ENCODE data around the gene KTN1. TPM values are rescaled to one million over a fixed set of nuclear protein-coding genes. Genes with fewer than 3 reads are reported as not detected.

Gene KTN1
- polyA plus RNA-seq, 3 donors: 4.6 to 31.4 (median 17.9) TPM

- Mint-ChIP-seq H3K9me3 (peaks cover 0 to 2% (median 0%) of the 10 kb centered on the region in 7 donors), H3K4me1 (peaks cover 2% of the 10 kb centered on the region), H3K4me3 (no peak overlapping the region), H3K36me3 (no peaks in the 10 kb centered on the region), H3K27me3 (ENCODE audit: low read depth in 3 of 3) (no peaks in the 10 kb centered on the region), H3K27ac (peak overlapping the region in 1 of 7 donors; percentile 16)
- DNase-seq: no peak
- no peaks in the 10 kb centered on the region for H4K20me1 ChIP-seq (ENCODE audit: insufficient read depth, low read length)
- H3K9ac ChIP-seq (ENCODE audit: insufficient read depth, low read length, poor library complexity, severe bottlenecking): no peak overlapping the region
- intact Hi-C loops (cut with micrococcal nuclease): no loop called here
- TF ChIP-seq CTCF (IDR thresholded peaks at IDR 0.05): no peak
- H3K27me3 ChIP-seq (ENCODE audit: control insufficient read depth in 2 of 2, insufficient read depth in 2 of 2, low read length in 2 of 2): no peaks in the 10 kb centered on the region
- no peak overlapping the region for H3K4me3 ChIP-seq (replicated peaks in 1 of 3; ENCODE audit: low read depth in 2 of 3, low read length in 3 of 3)
- no peak overlapping the region for H3K4me2 ChIP-seq (replicated peaks; ENCODE audit: extremely low read depth, low read length, poor library complexity, severe bottlenecking)
- WGBS (ENCODE audit: insufficient coverage): 40% methylated on average over 1 of the region's 1 CpG
- H2AFZ ChIP-seq (ENCODE audit: insufficient read depth, low read depth, low read length, poor library complexity, severe bottlenecking): no peak overlapping the region
- no peaks in the 10 kb centered on the region for H3K4me1 ChIP-seq (ENCODE audit: control insufficient read depth in 1 of 2, insufficient read depth in 2 of 2, low read length in 2 of 2)
- H3K9me3 ChIP-seq (replicated peaks in 1 of 2; ENCODE audit: control insufficient read depth in 1 of 2, insufficient read depth in 1 of 2, low read length in 2 of 2): no peaks in the 10 kb centered on the region
- H3K36me3 ChIP-seq (replicated peaks in 1 of 2; ENCODE audit: control insufficient read depth in 1 of 2, insufficient read depth in 2 of 2, low read length in 2 of 2): no peaks in the 10 kb centered on the region
- no peaks in the 10 kb centered on the region for H3K79me2 ChIP-seq (ENCODE audit: insufficient read depth, low read length)
- H3K27ac ChIP-seq (ENCODE audit: low read depth in 1 of 2, low read length in 2 of 2): no peak overlapping the region
These were observed 141.3 kb downstream of the KTN1 start for GRCh38 chr14:55721353-55721752.

- H3K4me1 ChIP-seq (ENCODE audit: control insufficient read depth in 1 of 2, insufficient read depth in 2 of 2, low read length in 2 of 2): no peaks in the 10 kb centered on the region
- Mint-ChIP-seq H3K9me3 (peaks cover 0 to 2% (median 0%) of the 10 kb centered on the region in 7 donors), H3K36me3 (no peaks in the 10 kb centered on the region), H3K27me3 (ENCODE audit: low read depth in 3 of 3) (no peaks in the 10 kb centered on the region), H3K4me1 (peaks cover 2% of the 10 kb centered on the region), H3K27ac (no peak overlapping the region), H3K4me3 (no peak overlapping the region)
- no peak overlapping the region for H3K27ac ChIP-seq (ENCODE audit: low read depth in 1 of 2, low read length in 2 of 2)
- H3K4me3 ChIP-seq (replicated peaks in 1 of 3; ENCODE audit: low read depth in 2 of 3, low read length in 3 of 3): no peak overlapping the region
- no peaks in the 10 kb centered on the region for H4K20me1 ChIP-seq (ENCODE audit: insufficient read depth, low read length)
- intact Hi-C loops (cut with micrococcal nuclease): no loop called here
- H3K36me3 ChIP-seq (replicated peaks in 1 of 2; ENCODE audit: control insufficient read depth in 1 of 2, insufficient read depth in 2 of 2, low read length in 2 of 2): no peaks in the 10 kb centered on the region
- H3K4me2 ChIP-seq (replicated peaks; ENCODE audit: extremely low read depth, low read length, poor library complexity, severe bottlenecking): no peak overlapping the region
- no peak for DNase-seq
- H3K27me3 ChIP-seq (ENCODE audit: control insufficient read depth in 2 of 2, insufficient read depth in 2 of 2, low read length in 2 of 2): no peaks in the 10 kb centered on the region
- WGBS (ENCODE audit: insufficient coverage): 100% methylated on average over 4 of the region's 5 CpGs
- H3K9ac ChIP-seq (ENCODE audit: insufficient read depth, low read length, poor library complexity, severe bottlenecking): no peak overlapping the region
- no peak overlapping the region for H2AFZ ChIP-seq (ENCODE audit: insufficient read depth, low read depth, low read length, poor library complexity, severe bottlenecking)
- TF ChIP-seq CTCF (IDR thresholded peaks at IDR 0.05): no peak
- no peaks in the 10 kb centered on the region for H3K9me3 ChIP-seq (replicated peaks in 1 of 2; ENCODE audit: control insufficient read depth in 1 of 2, insufficient read depth in 1 of 2, low read length in 2 of 2)
- H3K79me2 ChIP-seq (ENCODE audit: insufficient read depth, low read length): no peaks in the 10 kb centered on the region
These were observed 142.0 kb downstream of the KTN1 start for GRCh38 chr14:55722054-55722453.

Data from CD14-positive monocyte (primary cell).